Measurements from ENCODE around the gene UFD1. TPM values are rescaled to one million over a fixed set of nuclear protein-coding genes. Genes with fewer than 3 reads are reported as not detected.

The UFD1 gene
- total RNA-seq, 2 donors from 2014 or later: 22.7 to 33.8 TPM

DNA sequence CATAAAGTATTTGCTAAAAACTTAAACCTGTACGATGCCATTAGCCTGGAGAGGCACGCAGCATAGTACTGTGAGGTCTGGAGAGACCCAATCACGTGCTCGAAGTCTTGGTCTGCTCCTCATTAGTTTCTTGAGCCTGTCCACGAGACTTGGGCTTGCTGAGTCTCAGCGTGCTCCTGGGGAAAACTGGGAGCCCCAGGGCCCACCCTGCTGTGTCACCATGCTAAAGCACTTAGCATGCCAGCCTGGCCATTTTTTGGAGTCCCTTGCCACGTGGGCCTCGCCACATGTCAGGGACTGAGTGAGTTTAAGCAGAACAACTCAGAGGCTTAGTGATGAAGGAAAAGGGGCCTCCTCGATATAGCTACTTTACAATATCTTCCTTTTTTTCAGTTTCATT is 3.3 kb upstream of the UFD1 start:
- H3K9me3 ChIP-seq: no peaks in the 10 kb centered on the region
- no peak for DNase-seq (ENCODE audit: low spot score)
- no peak overlapping the region for H3K27ac ChIP-seq
- no peak overlapping the region for H3K4me3 ChIP-seq
- no peaks in the 10 kb centered on the region for H3K36me3 ChIP-seq
- H3K27me3 ChIP-seq: no peaks in the 10 kb centered on the region
- TF ChIP-seq, protein P1, sequence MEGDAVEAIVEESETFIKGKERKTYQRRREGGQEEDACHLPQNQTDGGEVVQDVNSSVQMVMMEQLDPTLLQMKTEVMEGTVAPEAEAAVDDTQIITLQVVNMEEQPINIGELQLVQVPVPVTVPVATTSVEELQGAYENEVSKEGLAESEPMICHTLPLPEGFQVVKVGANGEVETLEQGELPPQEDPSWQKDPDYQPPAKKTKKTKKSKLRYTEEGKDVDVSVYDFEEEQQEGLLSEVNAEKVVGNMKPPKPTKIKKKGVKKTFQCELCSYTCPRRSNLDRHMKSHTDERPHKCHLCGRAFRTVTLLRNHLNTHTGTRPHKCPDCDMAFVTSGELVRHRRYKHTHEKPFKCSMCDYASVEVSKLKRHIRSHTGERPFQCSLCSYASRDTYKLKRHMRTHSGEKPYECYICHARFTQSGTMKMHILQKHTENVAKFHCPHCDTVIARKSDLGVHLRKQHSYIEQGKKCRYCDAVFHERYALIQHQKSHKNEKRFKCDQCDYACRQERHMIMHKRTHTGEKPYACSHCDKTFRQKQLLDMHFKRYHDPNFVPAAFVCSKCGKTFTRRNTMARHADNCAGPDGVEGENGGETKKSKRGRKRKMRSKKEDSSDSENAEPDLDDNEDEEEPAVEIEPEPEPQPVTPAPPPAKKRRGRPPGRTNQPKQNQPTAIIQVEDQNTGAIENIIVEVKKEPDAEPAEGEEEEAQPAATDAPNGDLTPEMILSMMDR (IDR thresholded peaks at IDR 0.05): no peak
- peaks cover 0 to 19% of the 10 kb centered on the region in 2 donors for H3K4me1 ChIP-seq

GRCh38 chr22:19480789-19481188 is 1.8 kb upstream of the UFD1 start:
- Histone ChIP-seq H3K27ac (no peak overlapping the region), H3K4me1 (peaks cover 0 to 22% of the 10 kb centered on the region in 2 donors), H3K9me3 (no peaks in the 10 kb centered on the region), H3K36me3 (no peaks in the 10 kb centered on the region), H3K4me3 (no peak overlapping the region), H3K27me3 (no peaks in the 10 kb centered on the region)
- TF ChIP-seq, protein P1 (IDR thresholded peaks at IDR 0.05): no peak
- no peak for DNase-seq (ENCODE audit: low spot score)

- peak overlapping the region; percentile 27 to 97 for H3K4me3 ChIP-seq
- no peak overlapping the region for H3K27ac ChIP-seq
- H3K27me3 ChIP-seq: no peaks in the 10 kb centered on the region
- no peaks in the 10 kb centered on the region for H3K9me3 ChIP-seq
- H3K36me3 ChIP-seq: peaks cover 1% of the 10 kb centered on the region
- peaks cover 0 to 22% of the 10 kb centered on the region in 2 donors for H3K4me1 ChIP-seq
- TF ChIP-seq, protein P1 (IDR thresholded peaks at IDR 0.05): no peak
- DNase-seq (ENCODE audit: low spot score): no peak
Observed at GRCh38 chr22:19480173-19480568, 1.2 kb upstream of the UFD1 start.

DNA sequence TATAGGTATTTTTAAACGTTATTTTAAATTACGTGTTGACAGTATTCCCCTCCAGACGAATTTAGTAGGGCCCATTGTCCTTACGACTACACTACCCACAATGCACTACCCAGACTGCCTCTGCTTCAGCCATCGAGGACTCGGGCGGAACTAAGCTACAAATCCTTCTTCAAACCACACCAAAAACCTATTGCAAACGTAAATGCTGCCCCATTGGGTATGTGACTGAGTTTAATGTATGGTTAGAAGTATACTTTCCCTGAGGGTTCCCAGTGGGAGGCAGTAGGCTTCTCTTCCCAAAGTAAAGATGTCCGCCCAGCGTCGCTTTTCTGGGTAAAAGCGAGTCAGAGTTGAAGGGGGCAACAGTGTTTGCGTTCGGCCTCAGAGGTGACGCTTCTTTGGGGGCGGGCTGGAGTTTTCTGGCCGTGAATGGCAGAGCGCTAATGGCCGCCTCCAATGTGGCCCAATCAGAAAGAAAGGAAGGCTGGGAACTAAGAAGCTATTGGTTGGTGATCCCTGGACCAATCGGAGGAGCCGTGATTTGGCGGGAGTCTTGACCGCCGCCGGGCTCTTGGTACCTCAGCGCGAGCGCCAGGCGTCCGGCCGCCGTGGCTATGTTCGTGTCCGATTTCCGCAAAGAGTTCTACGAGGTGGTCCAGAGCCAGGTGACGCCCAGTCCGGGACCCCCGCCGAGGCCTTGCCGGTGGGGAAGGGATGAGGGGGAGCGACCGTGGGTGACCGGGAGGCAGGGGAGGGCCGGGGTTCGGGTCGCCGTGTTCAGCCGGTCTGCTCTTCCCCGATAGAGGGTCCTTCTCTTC is 571 bp upstream of the UFD1 start, which contains the start of gene CDC45:
CDC45 (plus strand) TSS at position 566 of the 818 bp plus-strand sequence; CDS start at position 615, 49 bp downstream.
- H3K4me1 ChIP-seq: peaks cover 0 to 22% of the 10 kb centered on the region in 2 donors
- no peaks in the 10 kb centered on the region for H3K9me3 ChIP-seq
- peak within 1 kb of the TSS; percentile 89 to 96 for H3K27ac ChIP-seq
- peaks cover 7% of the 10 kb centered on the region for H3K36me3 ChIP-seq
- no peaks in the 10 kb centered on the region for H3K27me3 ChIP-seq
- TF ChIP-seq, protein P1 (IDR thresholded peaks at IDR 0.05): no peak
- peak; percentile 98 for DNase-seq (ENCODE audit: low spot score)
- peak within 1 kb of the TSS; percentile 84 to 97 for H3K4me3 ChIP-seq

- Histone ChIP-seq H3K27ac (peak overlapping the region; percentile 89 to 96), H3K4me3 (peak overlapping the region; percentile 84 to 97), H3K27me3 (no peaks in the 10 kb centered on the region), H3K36me3 (peaks cover 20% of the 10 kb centered on the region), H3K9me3 (no peaks in the 10 kb centered on the region), H3K4me1 (peaks cover 0 to 22% of the 10 kb centered on the region in 2 donors)
- DNase-seq (ENCODE audit: low spot score): no peak
- TF ChIP-seq, protein P1 (IDR thresholded peaks at IDR 0.05): no peak
Observed at GRCh38 chr22:19478045-19478900, 720 bp downstream of the UFD1 start.

Measured in right atrium auricular region (tissue), 2 donors.